Liver (tissue), 9 donors: ENCODE results near the gene NUDT21. TPM values are rescaled to one million over a fixed set of nuclear protein-coding genes. Genes with fewer than 3 reads are reported as not detected.

Source experiments
- DNase-seq: peaks from one replicate; pipeline ENCODE4 v3.0.0-alpha.2; 2017; ENCODE audit warnings: low spot score
- H3K27ac ChIP-seq, 2 donors: one replicate each; pipeline ENCODE4 v1.7.0; 2013; ENCODE audit warnings: inconsistent platforms in 2 of 2, low read length in 2 of 2, control low read depth in 1 of 2, low read depth in 1 of 2, mild to moderate bottlenecking in 1 of 2
- H3K27me3 ChIP-seq, 4 donors: one replicate each; pipeline versions ENCODE4 v1.6.1 to v1.7.0; 2013; ENCODE audit warnings: low read length in 3 of 4, inconsistent platforms in 1 of 4, mild to moderate bottlenecking in 1 of 4, moderate library complexity in 1 of 4; ENCODE audit not compliant: control insufficient read depth in 4 of 4, insufficient read depth in 4 of 4
- H3K36me3 ChIP-seq, 4 donors: one replicate each; pipeline versions ENCODE4 v1.6.1 to v1.7.0; 2013; ENCODE audit warnings: low read length in 3 of 4, mild to moderate bottlenecking in 3 of 4, low read depth in 1 of 4, moderate library complexity in 1 of 4; ENCODE audit not compliant: control insufficient read depth in 4 of 4, insufficient read depth in 3 of 4
- H3K4me1 ChIP-seq, 4 donors: one replicate each; pipeline versions ENCODE4 v1.6.1 to v1.7.0; 2013; ENCODE audit warnings: low read length in 3 of 4, mild to moderate bottlenecking in 3 of 4, moderate library complexity in 1 of 4; ENCODE audit not compliant: control insufficient read depth in 4 of 4, insufficient read depth in 4 of 4
- H3K4me3 ChIP-seq, 3 donors: one replicate each; pipeline versions ENCODE4 v1.6.1 to v1.7.0; 2013; ENCODE audit warnings: low read length in 3 of 3, control low read depth in 1 of 3, low read depth in 1 of 3, mild to moderate bottlenecking in 1 of 3
- H3K9ac ChIP-seq, 2 donors: one replicate each; pipeline ENCODE4 v1.7.0; 2013; ENCODE audit warnings: low read length in 2 of 2, mild to moderate bottlenecking in 2 of 2, moderate library complexity in 2 of 2, control low read depth in 1 of 2, low read depth in 1 of 2
- H3K9me3 ChIP-seq, 4 donors: one replicate each; pipeline versions ENCODE4 v1.6.1 to v1.7.0; 2013; ENCODE audit warnings: low read length in 3 of 4; ENCODE audit not compliant: control insufficient read depth in 4 of 4
- EGR1 ChIP-seq, 2 donors: IDR thresholded peaks; 2 replicates each; pipeline ENCODE4 v1.6.1; 2016 to 2018; ENCODE audit warnings: antibody characterized with exemption in 2 of 2, low read depth in 2 of 2
- FOXA1 ChIP-seq: IDR thresholded peaks from 2 replicates; pipeline ENCODE4 v1.6.1; 2016; ENCODE audit warnings: antibody characterized with exemption
- FOXA2 ChIP-seq: IDR thresholded peaks from 2 replicates; pipeline ENCODE4 v1.6.1; 2016; ENCODE audit warnings: antibody characterized with exemption
- HNF4A ChIP-seq, 2 donors: conservative IDR thresholded peaks; 2 replicates each; pipeline ENCODE4 v1.6.1; 2016; ENCODE audit warnings: antibody characterized with exemption in 2 of 2, mild to moderate bottlenecking in 2 of 2
- MAX ChIP-seq: IDR thresholded peaks from 2 replicates; pipeline ENCODE4 v1.6.1; 2016; ENCODE audit warnings: antibody characterized with exemption
- NR2F2 ChIP-seq: IDR thresholded peaks from 2 replicates; pipeline ENCODE4 v1.6.1; 2016; ENCODE audit warnings: antibody characterized with exemption
- RAD21 ChIP-seq, 2 donors: IDR thresholded peaks; 2 replicates each; pipeline ENCODE4 v1.6.1; 2016; ENCODE audit warnings: antibody characterized with exemption in 2 of 2, mild to moderate bottlenecking in 2 of 2
- RXRA ChIP-seq, 2 donors: IDR thresholded peaks; 2 replicates each; pipeline ENCODE4 v1.6.1; 2017 to 2018; ENCODE audit warnings: antibody characterized with exemption in 2 of 2, mild to moderate bottlenecking in 1 of 2
- SP1 ChIP-seq: IDR thresholded peaks from 2 replicates; pipeline ENCODE4 v1.6.1; 2018; ENCODE audit warnings: antibody characterized with exemption, mild to moderate bottlenecking
- TAF1 ChIP-seq: conservative IDR thresholded peaks from 2 replicates; pipeline ENCODE4 v1.6.1; 2016; ENCODE audit warnings: antibody characterized with exemption, mild to moderate bottlenecking
- YY1 ChIP-seq: IDR thresholded peaks from 2 replicates; pipeline ENCODE4 v1.6.1; 2016; ENCODE audit warnings: antibody characterized with exemption, mild to moderate bottlenecking
- ZBTB33 ChIP-seq: IDR thresholded peaks from 2 replicates; pipeline ENCODE4 v1.6.1; 2016; ENCODE audit warnings: antibody characterized with exemption
- WGBS: extraction: QIAGEN DNeasy Blood & Tissue Kit; methylation state at CpG from one replicate; pipeline ENCODE4 v1.1.7; 2013; 5-methylcytosine and 5-hydroxymethylcytosine counted together
- polyA plus RNA-seq, 2 donors: library from polyadenylated mRNA; stranded (reverse) in 1 of 2; unstranded in 1 of 2; fragments of 200-250 nt in 1 of 2; fragments of >200 nt in 1 of 2; fragmentation: Nextera tagmentation in 1 of 2; extraction: Ambion mirVana in 1 of 2; gene quantifications; one replicate each; pipeline versions ENCODE4 v1.2.1 to v1.2.3, GENCODE V29; 2013 to 2015
- total RNA-seq, 2 donors: library from RNA; depleted of rRNA; stranded (reverse); fragments of >200 nt; gene quantifications; one replicate each; pipeline ENCODE4 v1.2.3, GENCODE V29; 2014
- TF ChIP-seq, protein P1 (sequence below): fragments of 150-350 bp; IDR thresholded peaks from 2 replicates; pipeline ENCODE4 v1.5.1; 2017; ENCODE audit warnings: improper control_type of control experiment, low read depth, low read length; ENCODE audit not compliant: missing input control
- donor health status: healthy.
- donor health status: healthy.
- donor health status: healthy.
- donor health status: healthy.
- donor health status: healthy.

NUDT21 gene
- total and polyA plus RNA-seq, 4 donors, result 19.3 to 43.9 (median 27.2) TPM

- DNase-seq, result no peak
- Histone ChIP-seq H3K9ac (no peak overlapping the region), H3K4me1 (no peaks in the 10 kb centered on the region), H3K4me3 (no peak overlapping the region), H3K9me3 (no peaks in the 10 kb centered on the region), H3K27me3 (no peaks in the 10 kb centered on the region), H3K36me3 (peaks cover 7 to 79% (median 54%) of the 10 kb centered on the region in 4 donors), H3K27ac (no peak overlapping the region)
- 97% methylated on average over 1 of the region's 1 CpG for WGBS
- TF ChIP-seq NR2F2, result no peak
- no peak for TF ChIP-seq RXRA (IDR thresholded peaks at IDR 0.05)
- TF ChIP-seq MAX, result no peak
- TF ChIP-seq RAD21 (IDR thresholded peaks at IDR 0.05), result no peak
- TF ChIP-seq EGR1 (IDR thresholded peaks at IDR 0.05; ENCODE audit: low read depth in 2 of 2), result no peak
Measured at GRCh38 chr16:56470666-56471065, 19.5 kb upstream of the NUDT21 start.

GRCh38 chr16:56470232-56470631 is 19.1 kb upstream of the NUDT21 start:
- Histone ChIP-seq H3K27me3 (no peaks in the 10 kb centered on the region), H3K36me3 (peaks cover 7 to 76% (median 52%) of the 10 kb centered on the region in 4 donors), H3K27ac (no peak overlapping the region), H3K9me3 (no peaks in the 10 kb centered on the region), H3K4me3 (no peak overlapping the region), H3K9ac (no peak overlapping the region), H3K4me1 (no peaks in the 10 kb centered on the region)
- no peak for TF ChIP-seq RXRA (IDR thresholded peaks at IDR 0.05)
- no peak for TF ChIP-seq FOXA2
- TF ChIP-seq MAX, result no peak
- TF ChIP-seq ZBTB33, result no peak
- TF ChIP-seq NR2F2, result no peak
- no peak for TF ChIP-seq HNF4A (conservative IDR thresholded peaks at IDR 0.05)
- TF ChIP-seq EGR1 (IDR thresholded peaks at IDR 0.05; ENCODE audit: low read depth in 2 of 2), result no peak
- TF ChIP-seq, protein P1, sequence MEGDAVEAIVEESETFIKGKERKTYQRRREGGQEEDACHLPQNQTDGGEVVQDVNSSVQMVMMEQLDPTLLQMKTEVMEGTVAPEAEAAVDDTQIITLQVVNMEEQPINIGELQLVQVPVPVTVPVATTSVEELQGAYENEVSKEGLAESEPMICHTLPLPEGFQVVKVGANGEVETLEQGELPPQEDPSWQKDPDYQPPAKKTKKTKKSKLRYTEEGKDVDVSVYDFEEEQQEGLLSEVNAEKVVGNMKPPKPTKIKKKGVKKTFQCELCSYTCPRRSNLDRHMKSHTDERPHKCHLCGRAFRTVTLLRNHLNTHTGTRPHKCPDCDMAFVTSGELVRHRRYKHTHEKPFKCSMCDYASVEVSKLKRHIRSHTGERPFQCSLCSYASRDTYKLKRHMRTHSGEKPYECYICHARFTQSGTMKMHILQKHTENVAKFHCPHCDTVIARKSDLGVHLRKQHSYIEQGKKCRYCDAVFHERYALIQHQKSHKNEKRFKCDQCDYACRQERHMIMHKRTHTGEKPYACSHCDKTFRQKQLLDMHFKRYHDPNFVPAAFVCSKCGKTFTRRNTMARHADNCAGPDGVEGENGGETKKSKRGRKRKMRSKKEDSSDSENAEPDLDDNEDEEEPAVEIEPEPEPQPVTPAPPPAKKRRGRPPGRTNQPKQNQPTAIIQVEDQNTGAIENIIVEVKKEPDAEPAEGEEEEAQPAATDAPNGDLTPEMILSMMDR, result no peak
- TF ChIP-seq YY1, result no peak
- WGBS, result 96% methylated on average over 3 of the region's 3 CpGs
- no peak for DNase-seq

DNA sequence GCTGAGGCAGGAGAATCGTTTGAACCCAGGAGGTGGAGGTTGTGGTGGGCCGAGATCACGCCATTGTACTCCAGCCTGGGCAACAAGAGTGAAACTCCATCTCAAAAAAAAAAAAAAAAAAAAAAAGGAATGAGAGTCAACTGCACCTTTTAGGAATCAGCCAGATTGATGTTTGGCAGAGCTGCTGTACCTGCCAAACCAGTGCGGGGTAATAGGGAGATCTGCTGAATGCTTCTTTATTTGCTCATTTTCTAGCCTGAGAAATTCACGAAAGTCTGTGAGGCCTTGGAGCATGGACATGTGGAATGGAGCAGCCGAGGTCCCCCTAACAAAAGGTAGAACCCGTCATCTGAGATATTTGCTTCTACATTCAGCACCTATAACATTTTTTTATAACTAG is 18.6 kb upstream of the NUDT21 start:
- Histone ChIP-seq H3K9me3 (no peaks in the 10 kb centered on the region), H3K27ac (no peak overlapping the region), H3K9ac (no peak overlapping the region), H3K36me3 (peaks cover 7 to 72% (median 49%) of the 10 kb centered on the region in 4 donors), H3K4me1 (no peaks in the 10 kb centered on the region), H3K27me3 (no peaks in the 10 kb centered on the region), H3K4me3 (no peak overlapping the region)
- WGBS, result 96% methylated on average over 7 of the region's 7 CpGs
- no peak for TF ChIP-seq FOXA1
- no peak for TF ChIP-seq RAD21 (IDR thresholded peaks at IDR 0.05)
- TF ChIP-seq TAF1, result no peak
- TF ChIP-seq SP1, result no peak
- no peak for TF ChIP-seq HNF4A (conservative IDR thresholded peaks at IDR 0.05)
- TF ChIP-seq, protein P1, result no peak
- TF ChIP-seq FOXA2, result no peak
- no peak for DNase-seq
